Caco-2 (cell line): Measurements from ENCODE around the gene CUL7. TPM values are rescaled to one million over a fixed set of nuclear protein-coding genes. Genes with fewer than 3 reads are reported as not detected.
"Not testable (repeated sequence)": the region's sequence is repeated elsewhere in the genome, so short reads cannot be mapped to it uniquely, and the experiment has no call there.

ENCODE experiments used
- BruUV-seq: library from RNA; stranded (reverse); fragments of 400-500 nt; replicated peaks from 2 replicates; lab custom pipeline; 2021; lab: Mats Ljungman, UMichigan
- CTCF ChIA-PET: fragments of 300-600 bp; sonication (Branson Sonifier 250); formaldehyde crosslinking; loops from one replicate; lab custom pipeline; 2022; ENCODE audit warnings: antibody characterized with exemption; lab: Charles Lee
- POLR2A ChIA-PET: fragments of 300-600 bp; sonication (Branson Sonifier 250); formaldehyde crosslinking; loops from one replicate; lab custom pipeline; 2022; ENCODE audit warnings: antibody characterized with exemption; lab: Charles Lee
- DNase-seq, 2 experiments: peaks; one replicate each; pipeline versions ENCODE4 v3.0.0 to v3.0.0-alpha.2; 2020 to 2022
- H3K27me3 ChIP-seq: replicated peaks from 2 replicates; pipeline ENCODE4 v1.6.0; 2011; ENCODE audit warnings: low read length; ENCODE audit not compliant: control insufficient read depth, insufficient read depth
- H3K36me3 ChIP-seq: 2 replicates; pipeline ENCODE4 v1.5.1; 2011; ENCODE audit warnings: low read length; ENCODE audit not compliant: control insufficient read depth, insufficient read depth
- H3K4me1 ChIP-seq: fragments of 250-450 bp; sonication (Bioruptor Pico); 2 replicates; pipeline ENCODE4 v1.5.1; 2020; ENCODE audit warnings: mild to moderate bottlenecking
- H3K4me3 ChIP-seq: 2 replicates; pipeline ENCODE4 v1.5.1; 2011; ENCODE audit warnings: low read depth, mild to moderate bottlenecking, control low read depth, low read length
- H3K9me3 ChIP-seq: fragments of 250-450 bp; sonication (Bioruptor Pico); 2 replicates; pipeline ENCODE4 v1.5.1; 2020; ENCODE audit warnings: mild to moderate bottlenecking, moderate library complexity
- H3K27ac Mint-ChIP-seq: one replicate; pipeline ENCODE4 v1.8.0; 2022; ENCODE audit warnings: mixed read lengths; ENCODE audit not compliant: unreplicated experiment
- H3K27me3 Mint-ChIP-seq: one replicate; pipeline ENCODE4 v1.8.0; 2022; ENCODE audit warnings: mixed read lengths; ENCODE audit not compliant: insufficient read depth, unreplicated experiment
- H3K36me3 Mint-ChIP-seq: one replicate; pipeline ENCODE4 v1.8.0; 2022; ENCODE audit warnings: mild to moderate bottlenecking, mixed read lengths; ENCODE audit not compliant: insufficient read depth, unreplicated experiment
- H3K4me1 Mint-ChIP-seq: one replicate; pipeline ENCODE4 v1.8.0; 2022; ENCODE audit warnings: low read depth, mixed read lengths; ENCODE audit not compliant: unreplicated experiment
- H3K4me3 Mint-ChIP-seq: one replicate; pipeline ENCODE4 v1.8.0; 2022; ENCODE audit warnings: mild to moderate bottlenecking, moderate library complexity, mixed read lengths; ENCODE audit not compliant: unreplicated experiment
- H3K9me3 Mint-ChIP-seq: one replicate; pipeline ENCODE4 v1.8.0; 2022; ENCODE audit warnings: mixed read lengths; ENCODE audit not compliant: unreplicated experiment
- intact Hi-C: fragments of 100-400 bp; cut with micrococcal nuclease; formaldehyde crosslinking; loops from one replicate; pipeline ENCODE4 v1.10.0; 2022; ENCODE audit not compliant: unreplicated experiment
- total RNA-seq: library from RNA; stranded (reverse); gene quantifications from 2 replicates; pipeline ENCODE4 v1.2.3, GENCODE V29; 2022
- TF ChIP-seq, protein P1 (sequence below), 2 experiments: fragments of 200-600 bp in 1 of 2; IDR thresholded peaks; 1 replicate in 1 of 2; 2 replicates in 1 of 2; pipeline versions ENCODE4 v1.5.1 to v1.8.0; 2011 to 2022; ENCODE audit warnings: antibody characterized with exemption in 1 of 2, control low read depth in 1 of 2, inconsistent platforms in 1 of 2, low read depth in 1 of 2, low read length in 1 of 2, mild to moderate bottlenecking in 1 of 2, moderate library complexity in 1 of 2; ENCODE audit not compliant: insufficient read depth in 1 of 2, severe bottlenecking in 1 of 2, unreplicated experiment in 1 of 2

Gene CUL7
- total RNA-seq, 1 experiment from 2014 or later, result 26.7 TPM

DNA sequence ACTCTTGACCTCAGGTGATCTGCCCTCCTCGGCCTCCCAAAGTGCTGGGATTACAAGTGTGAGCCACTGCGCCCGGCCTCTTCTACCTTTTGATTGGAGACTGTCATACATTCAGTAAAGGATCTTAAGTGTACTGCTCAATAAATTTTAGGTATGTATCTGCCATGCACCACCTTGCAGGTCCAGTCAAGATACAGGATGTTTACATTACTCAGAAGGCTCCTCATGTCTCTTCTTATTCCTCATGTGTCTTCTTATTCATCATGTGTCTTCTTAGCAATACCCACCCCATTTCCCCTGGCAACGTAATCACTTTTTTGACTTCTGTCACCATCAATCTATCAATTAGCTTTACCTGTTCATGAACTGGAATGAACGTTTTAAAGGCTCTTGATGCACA is 47.8 kb downstream of the CUL7 start:
- Histone ChIP-seq H3K4me1 (no peaks in the 10 kb centered on the region), H3K9me3 (no peaks in the 10 kb centered on the region), H3K4me3 (no peak overlapping the region), H3K36me3 (peaks cover 3% of the 10 kb centered on the region), H3K27me3 (no peaks in the 10 kb centered on the region)
- ChIA-PET CTCF (no interaction called here), POLR2A (interaction anchor here (0.6 kb wide), 1 partner anchor 76 kb away, joined by 3 read pairs; no protein-coding TSS in a partner anchor)
- TF ChIP-seq, protein P1, sequence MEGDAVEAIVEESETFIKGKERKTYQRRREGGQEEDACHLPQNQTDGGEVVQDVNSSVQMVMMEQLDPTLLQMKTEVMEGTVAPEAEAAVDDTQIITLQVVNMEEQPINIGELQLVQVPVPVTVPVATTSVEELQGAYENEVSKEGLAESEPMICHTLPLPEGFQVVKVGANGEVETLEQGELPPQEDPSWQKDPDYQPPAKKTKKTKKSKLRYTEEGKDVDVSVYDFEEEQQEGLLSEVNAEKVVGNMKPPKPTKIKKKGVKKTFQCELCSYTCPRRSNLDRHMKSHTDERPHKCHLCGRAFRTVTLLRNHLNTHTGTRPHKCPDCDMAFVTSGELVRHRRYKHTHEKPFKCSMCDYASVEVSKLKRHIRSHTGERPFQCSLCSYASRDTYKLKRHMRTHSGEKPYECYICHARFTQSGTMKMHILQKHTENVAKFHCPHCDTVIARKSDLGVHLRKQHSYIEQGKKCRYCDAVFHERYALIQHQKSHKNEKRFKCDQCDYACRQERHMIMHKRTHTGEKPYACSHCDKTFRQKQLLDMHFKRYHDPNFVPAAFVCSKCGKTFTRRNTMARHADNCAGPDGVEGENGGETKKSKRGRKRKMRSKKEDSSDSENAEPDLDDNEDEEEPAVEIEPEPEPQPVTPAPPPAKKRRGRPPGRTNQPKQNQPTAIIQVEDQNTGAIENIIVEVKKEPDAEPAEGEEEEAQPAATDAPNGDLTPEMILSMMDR (IDR thresholded peaks at IDR 0.05; ENCODE audit: insufficient read depth in 1 of 2, low read depth in 1 of 2, low read length in 1 of 2, severe bottlenecking in 1 of 2, unreplicated experiment in 1 of 2), result no peak
- H3K4me3 Mint-ChIP-seq, result no peak overlapping the region
- H3K36me3 Mint-ChIP-seq, result peaks cover 42% of the 10 kb centered on the region
- no peak for DNase-seq
- H3K4me1 Mint-ChIP-seq, result no peaks in the 10 kb centered on the region
- intact Hi-C loops, result no loop called here
- no peaks in the 10 kb centered on the region for H3K27me3 Mint-ChIP-seq
- no peak overlapping the region for H3K27ac Mint-ChIP-seq
- no TSS peak for BruUV-seq
- H3K9me3 Mint-ChIP-seq, result no peaks in the 10 kb centered on the region

DNA sequence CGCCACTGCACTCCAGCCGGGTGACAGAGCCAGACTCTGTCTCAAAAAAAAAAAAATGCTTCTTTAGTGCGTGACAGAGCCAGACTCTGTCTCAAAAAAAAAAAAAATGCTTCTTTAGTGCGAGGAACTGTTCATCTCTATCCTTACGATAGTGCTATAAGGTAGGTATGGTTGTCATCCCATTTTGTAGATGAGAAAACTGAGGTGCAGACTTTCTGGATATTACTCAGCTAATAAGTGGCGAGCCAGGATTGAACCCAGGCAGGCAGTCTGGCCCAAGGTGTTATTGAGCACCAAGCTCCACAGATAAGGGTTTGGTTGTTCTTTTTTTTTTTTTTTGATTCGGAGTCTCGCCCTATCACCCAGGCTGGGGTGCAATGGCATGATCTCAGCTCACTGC is 51.8 kb downstream of the CUL7 start:
- no peak overlapping the region for H3K4me3 Mint-ChIP-seq
- TF ChIP-seq, protein P1 (IDR thresholded peaks at IDR 0.05; ENCODE audit: insufficient read depth in 1 of 2, low read depth in 1 of 2, low read length in 1 of 2, severe bottlenecking in 1 of 2, unreplicated experiment in 1 of 2), result no peak
- no peaks in the 10 kb centered on the region for H3K4me1 Mint-ChIP-seq
- Histone ChIP-seq H3K36me3 (no peaks in the 10 kb centered on the region), H3K27me3 (no peaks in the 10 kb centered on the region), H3K4me3 (no peak overlapping the region), H3K9me3 (no peaks in the 10 kb centered on the region), H3K4me1 (no peaks in the 10 kb centered on the region)
- BruUV-seq, result no TSS peak
- intact Hi-C loops, result no loop called here
- no peaks in the 10 kb centered on the region for H3K9me3 Mint-ChIP-seq
- no peak for DNase-seq
- POLR2A ChIA-PET, result interaction anchor here (1.0 kb wide), 1 partner anchor 11 kb away, joined by 6 read pairs; no protein-coding TSS in a partner anchor
- no peak overlapping the region for H3K27ac Mint-ChIP-seq
- H3K36me3 Mint-ChIP-seq, result peaks cover 18% of the 10 kb centered on the region
- CTCF ChIA-PET, result interaction anchor here (0.6 to 0.7 kb wide), 2 partner anchors 96 to 1471 kb away, joined by 4 to 8 read pairs; no protein-coding TSS in a partner anchor
- no peaks in the 10 kb centered on the region for H3K27me3 Mint-ChIP-seq

DNA sequence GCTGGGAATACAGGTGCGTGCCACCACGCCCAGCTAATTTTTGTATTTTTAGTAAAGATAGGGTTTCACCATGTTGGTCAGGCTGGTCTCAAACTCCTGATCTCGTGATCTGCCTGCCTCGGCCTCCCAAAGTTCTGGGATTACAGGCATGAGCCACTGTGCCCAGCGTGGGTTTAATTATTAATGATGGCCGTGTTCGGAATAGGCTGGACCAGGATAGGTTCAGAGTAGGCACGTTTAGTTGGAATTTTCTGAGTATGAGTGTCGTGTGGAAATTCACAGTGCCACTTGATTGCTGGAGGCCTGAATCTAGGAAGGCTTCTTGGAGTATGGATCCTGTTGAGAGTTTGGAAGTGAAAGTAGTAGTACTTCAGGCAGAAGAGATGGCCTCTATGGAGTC is 55.4 kb downstream of the CUL7 start:
- H3K27me3 Mint-ChIP-seq, H3K27me3 ChIP-seq, DNase-seq, H3K9me3 ChIP-seq, H3K9me3 Mint-ChIP-seq, BruUV-seq, intact Hi-C loops, H3K36me3 ChIP-seq, H3K27ac Mint-ChIP-seq, POLR2A ChIA-PET, H3K4me1 ChIP-seq, H3K4me3 ChIP-seq, H3K4me1 Mint-ChIP-seq, H3K36me3 Mint-ChIP-seq, H3K4me3 Mint-ChIP-seq: not testable (repeated sequence)
- CTCF ChIA-PET, result interaction anchor here (0.7 kb wide), 1 partner anchor 96 kb away, joined by 10 read pairs; no protein-coding TSS in a partner anchor
